SW480 (cell line): ENCODE results near the gene IKZF3.
"Not testable (repeated sequence)": the region's sequence is repeated elsewhere in the genome, so short reads cannot be mapped to it uniquely, and the experiment has no call there.

ENCODE experiments used
- DNase-seq: peaks from one replicate; pipeline ENCODE4 v3.0.0-alpha.2; 2016; ENCODE audit warnings: low spot score

IKZF3 gene

DNA sequence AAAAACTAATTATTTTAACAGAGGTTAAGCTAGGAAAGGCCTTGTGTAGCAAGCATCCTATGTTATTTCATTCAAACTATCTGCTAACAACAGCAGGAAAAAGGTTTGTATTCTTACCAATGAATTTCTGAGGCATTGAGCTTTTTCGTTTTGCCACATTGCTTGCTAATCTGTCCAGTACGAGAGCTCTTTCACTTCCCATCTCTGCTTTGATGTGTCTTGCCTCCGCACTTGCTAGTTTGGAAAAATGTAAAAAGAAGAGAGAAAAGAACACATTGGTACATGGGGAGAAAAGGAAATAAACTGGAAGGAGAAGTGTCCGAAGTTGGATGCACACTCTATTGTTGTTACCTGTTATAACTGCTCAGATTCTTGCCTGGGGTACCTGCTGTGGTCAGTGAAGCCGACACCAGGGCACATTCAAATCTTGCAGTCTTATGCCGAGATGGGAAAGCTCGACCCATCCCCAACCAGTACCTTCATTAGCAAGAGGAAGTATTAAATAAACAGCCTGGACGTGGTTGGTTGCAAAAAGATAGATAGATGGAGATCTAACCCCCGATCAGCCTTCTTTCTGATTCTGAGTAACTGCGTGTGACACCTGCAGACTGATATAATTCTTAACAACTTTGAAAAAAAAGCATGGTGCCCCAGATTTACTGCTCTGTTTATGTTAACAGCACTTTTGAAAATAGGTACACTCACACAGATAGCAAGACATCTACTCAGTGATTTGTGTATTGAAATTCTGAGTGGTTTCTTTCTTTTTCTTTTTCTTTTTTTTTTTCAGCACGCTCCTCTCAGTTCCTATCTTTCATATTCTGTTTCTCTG, 86.4 kb downstream of the IKZF3 start:
- DNase-seq: no peak

DNA sequence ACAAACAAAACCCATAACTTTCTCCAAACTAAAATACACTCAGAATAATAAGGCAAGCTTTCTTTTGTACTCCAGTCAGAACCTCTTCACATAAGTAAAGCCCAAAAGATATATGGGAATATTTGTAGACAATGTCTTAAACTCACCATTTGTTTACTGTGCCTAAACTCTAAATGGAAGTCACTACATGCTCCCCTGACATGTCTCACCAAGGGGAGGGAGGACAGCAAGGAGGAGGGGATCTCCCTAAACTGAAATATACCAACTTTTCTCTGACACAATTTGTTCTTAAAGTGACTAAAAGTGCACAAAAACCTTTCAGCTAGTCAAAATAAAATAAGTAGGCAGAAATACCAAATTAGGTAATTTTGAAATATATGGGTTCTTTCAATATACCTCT, 87.9 kb downstream of the IKZF3 start:
- DNase-seq: no peak

DNA sequence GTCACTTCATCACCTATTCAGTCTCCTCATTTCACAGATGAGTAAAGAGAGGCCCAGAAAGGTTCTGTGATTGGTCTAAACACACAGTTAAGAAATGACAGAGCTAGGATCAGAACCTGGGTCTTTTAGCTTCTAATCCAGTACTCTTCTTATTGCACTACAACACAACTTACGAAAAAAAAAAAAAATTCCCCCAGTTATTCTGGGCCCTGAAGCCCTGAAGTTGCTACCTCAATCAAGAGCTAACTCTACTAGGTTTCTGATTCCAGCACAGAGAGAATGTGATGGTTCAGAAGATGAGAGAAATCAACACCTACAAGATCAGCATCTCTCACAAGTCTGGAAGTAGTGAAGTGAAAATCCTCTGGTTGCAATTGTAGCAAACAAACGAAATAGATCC, 89.1 kb downstream of the IKZF3 start:
- no peak for DNase-seq

DNA sequence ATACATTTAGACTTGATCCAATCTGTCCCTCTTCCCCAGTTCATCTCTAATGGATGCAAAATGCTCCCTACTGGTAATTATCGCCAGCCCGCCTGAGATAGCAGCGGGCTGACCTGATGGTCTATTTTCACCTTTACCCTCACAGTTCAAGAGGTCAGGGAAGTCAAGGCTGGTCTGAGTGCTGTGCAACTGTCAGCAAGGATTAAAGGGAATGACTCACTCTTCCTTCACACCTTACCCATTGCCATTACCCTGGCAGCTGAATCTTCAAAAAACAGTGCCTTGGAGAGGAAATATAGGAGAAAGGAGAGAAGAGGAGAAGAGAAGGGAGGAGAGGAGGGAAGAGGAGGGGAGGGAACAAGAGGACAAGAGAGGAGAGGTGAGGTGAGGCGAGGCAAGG, 90.1 kb downstream of the IKZF3 start:
- DNase-seq: no peak

DNA sequence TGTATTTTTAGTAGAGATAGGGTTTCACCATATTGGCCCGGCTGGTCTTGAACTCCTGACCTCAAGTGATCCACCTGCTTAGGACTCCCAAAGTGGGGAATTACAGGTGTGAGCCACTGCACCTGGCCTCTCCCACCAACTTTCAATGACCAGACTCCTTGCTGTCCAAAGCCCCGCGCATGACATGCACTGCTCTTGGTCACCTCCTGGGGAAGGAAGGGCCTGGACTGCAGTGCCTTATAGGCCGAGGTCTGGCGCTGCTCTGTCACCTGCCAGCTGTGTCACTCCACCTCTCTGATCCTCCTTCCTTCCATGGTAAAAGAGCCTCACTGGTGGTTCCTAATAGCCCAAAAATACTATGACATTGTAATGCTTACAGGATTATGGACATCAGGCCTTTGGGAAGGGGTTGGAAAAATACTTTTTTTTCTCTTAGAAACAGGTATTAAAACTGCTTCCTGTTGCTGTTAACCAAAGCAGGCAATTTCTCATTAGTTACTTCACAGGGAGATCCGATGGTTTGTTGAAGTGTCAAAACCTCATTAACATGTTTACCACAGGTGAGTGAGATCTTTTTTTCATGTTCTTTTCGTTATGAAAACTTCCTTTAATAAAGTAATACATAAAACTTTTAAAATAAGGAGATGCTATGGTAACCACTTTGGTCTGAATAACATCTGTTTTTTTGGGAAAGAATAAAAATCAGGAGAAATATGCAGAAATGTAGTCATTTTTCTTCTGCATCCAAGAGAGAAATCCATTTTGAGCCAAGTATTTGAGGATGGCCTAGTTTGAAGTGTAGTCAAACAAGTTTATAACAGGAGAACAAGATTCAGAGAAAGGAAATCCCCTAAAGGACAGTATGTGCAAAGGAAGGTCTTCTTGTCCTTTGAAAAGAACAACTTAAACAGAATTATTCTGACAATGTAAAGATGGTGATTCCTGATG, 90.9 kb downstream of the IKZF3 start:
- no peak for DNase-seq

DNA sequence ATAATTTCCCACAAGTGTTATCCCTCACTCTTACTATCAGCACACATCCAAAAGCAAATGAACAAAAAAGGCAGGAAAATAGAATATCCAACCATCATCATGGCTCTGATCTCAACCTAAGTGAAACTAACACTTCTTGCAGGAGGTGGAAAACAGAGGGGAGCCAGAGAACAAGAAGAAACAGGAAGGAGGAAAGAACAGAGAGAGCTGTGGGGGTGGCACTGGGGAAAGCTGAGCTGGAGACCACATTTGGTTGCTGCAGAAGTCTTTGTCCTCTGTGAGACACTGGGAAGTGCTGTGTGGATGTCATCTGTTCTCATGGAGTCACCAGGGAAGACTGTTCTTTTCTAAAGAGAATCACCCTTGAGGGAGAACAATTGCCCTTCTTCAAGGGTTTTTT, 91.7 kb downstream of the IKZF3 start:
- no peak for DNase-seq

DNA sequence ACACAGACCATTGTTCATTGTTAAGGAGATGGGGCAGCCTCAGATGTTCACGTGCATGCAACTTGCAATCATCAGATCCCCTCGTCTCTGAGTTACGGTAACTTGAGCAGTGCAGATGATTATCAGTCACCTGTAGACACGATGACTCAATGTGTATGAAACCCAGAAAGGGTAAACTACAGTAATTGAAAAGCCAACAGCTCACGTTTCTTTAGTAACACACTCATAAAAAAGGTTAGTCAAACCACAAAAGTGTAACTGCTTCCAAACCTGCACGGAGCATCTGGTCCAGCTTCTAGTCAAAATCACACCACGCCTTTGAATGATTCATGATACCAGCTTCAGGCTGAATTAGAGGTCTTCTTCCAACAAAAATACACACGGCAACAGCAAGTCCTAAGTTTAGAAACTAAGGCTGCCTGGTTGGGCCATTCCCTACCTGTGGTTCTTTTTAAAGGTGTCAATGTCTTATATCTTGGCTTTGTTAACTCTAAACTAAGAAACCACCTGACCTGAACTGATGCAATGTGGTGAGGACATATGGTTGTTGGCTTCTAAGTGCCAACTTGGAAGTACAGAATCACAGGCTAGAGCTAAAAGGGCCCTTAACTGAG, 94.0 kb downstream of the IKZF3 start:
- peak; percentile 96 for DNase-seq

DNA sequence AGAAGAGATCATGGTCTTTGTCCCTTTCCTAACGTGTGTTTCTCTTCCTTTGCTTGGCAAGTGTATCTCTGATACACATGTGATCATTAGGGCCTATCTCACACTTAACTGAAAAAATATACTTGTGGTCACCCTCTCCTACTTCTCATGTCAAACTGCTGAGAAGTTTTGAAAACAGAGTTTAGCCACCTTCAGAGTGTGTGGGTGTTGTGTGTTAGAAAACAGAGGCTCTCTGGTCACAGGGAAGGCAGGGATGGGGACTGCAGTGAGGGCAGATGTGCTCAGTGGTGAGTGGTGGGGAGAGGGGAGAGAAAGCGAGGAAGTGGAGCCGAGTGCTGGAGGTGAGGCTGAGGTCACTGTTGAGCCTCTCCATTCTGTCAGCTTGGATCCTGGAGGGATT, 97.0 kb downstream of the IKZF3 start:
- DNase-seq: no peak

DNA sequence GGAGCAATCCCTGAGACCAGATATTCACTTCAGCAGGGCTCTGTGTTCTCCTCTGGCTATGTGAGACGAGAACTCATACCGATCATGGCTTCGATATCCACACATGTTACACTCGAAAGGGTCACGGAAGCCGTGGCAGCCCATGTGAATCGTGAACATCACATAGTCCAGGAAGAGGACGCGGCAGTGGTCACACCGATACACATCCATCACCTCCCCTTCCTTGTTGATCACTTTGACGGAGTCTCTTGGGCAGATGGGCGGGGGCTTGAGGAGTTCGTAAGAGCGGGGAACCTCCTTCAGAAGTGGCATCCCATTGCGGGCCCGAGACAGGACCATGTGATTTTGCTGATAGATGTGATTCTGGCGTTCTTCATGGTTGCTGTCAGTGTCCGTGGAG, 98.3 kb downstream of the IKZF3 start:
- DNase-seq: no peak

DNA sequence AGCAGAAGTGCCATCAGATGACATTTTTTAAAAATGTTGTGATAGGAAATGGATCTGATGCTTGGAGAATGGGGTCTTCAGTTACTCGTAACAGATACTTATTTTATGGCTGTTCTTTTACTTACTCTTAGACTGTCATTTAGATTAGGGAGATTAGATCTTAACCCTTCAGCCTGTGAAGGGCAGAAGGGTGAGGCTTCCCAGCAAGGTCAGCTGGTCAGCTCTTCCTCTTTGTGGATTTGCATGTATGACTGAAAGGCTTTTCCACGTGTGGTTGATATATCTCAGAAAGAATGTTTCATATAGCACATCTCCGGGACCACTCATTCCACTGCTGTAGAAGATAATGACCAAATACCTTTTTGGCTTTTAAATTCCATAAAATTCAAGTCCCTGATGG, 98.9 kb downstream of the IKZF3 start:
- DNase-seq: no peak

DNA sequence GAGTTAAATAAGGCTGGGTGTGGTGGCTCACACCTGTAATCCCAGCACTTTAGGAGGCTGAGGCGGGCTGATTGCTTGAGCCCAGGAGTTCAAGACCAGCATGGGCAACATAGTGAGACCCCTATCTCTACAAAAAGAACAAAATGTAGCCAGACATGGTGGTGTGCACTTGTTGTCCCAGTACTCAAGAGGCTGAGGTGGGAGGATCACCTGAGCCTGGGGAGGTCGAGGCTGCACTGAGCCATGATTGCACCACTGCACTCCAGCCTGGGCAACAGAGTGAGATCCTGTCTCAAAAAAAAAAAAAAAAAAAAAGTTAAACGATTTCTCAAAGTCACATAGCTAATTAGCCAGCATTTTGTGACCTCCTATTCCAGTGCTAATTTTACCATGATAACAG, 99.9 kb downstream of the IKZF3 start:
- DNase-seq: not testable (repeated sequence)

DNA sequence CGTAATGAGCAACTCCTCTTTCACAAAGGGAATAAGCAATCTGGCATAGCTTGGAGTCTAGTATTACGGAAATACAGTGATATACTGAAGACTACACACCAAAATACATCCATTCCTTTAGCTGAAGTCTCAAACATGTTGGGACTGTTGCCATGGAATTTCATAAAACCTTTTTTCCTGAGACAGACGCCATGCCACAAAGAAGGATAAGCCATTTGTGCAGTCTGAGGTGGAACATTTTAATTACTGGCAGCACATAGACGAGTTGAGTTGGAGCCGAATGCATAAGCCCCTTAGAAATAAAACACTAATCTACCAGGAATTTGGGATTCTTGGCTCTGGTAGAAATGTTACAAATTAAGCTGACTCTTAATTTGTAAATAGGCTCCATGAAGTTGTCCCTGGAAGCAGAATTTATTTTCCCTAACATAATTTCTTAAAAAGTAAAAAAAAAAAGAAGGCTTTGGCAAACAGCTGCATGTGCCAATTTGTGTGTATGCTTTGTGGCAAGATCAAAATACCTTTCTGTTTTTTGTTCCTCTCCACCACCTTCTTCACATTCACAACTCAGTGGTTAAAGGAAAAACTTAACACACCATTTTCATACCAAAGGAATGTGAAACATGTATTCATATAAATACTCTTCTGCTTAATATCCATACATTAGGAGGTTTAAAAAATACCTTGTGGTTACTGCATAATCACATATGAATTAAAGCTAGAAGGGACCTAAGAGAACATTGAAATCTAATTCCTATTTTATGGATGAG, 100.9 kb downstream of the IKZF3 start:
- DNase-seq: peak; percentile 6

DNA sequence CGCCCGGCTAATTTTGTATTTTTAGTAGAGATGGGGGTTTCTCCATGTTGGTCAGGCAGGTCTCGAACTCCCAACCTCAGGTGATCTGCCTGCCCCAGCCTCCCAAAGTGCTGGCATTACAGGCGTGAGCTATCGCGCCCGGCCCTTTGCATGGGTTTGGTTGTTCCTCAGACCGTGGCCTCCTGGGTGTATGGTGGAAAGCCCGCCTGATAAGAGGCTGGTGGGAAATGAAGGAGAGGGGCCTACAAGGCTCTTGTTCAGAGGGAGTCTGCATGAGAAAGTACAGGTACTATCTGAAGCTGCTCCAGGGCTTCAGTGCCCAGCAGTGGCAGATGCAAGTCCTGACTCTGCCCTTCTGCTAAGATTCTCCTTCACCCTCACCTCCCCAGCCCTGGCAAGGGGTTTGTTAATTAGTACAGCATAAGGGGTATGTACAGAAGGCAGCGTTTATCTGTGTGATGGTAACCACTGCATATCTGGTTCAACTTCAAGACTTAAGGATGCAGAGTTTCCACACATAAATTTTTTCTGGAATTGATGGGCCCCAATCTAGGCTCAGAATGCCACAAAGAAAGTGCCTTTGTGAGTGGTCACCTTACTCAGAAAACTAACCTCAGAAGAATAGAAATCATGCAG, 102.1 kb downstream of the IKZF3 start:
- DNase-seq: no peak

DNA sequence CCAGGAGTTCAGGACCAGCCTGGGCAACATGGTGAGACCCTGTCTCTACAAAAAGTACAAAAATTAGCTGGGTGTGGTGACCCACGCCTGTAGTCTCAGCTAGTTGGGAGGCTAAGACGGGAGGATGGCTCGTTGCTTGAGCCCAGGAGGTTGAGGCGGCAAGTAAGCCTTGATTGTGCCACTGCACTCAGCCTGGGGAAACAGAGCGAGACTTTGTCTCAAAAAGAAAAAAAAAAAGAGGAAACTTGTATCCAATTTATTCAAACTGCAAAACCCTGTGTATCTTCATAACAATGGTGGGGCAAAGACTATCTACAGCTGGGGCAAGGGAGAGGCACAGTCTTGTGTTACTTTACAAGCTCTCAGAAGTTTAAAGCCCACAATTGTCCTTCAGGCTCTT, 104.9 kb downstream of the IKZF3 start:
- no peak for DNase-seq

DNA sequence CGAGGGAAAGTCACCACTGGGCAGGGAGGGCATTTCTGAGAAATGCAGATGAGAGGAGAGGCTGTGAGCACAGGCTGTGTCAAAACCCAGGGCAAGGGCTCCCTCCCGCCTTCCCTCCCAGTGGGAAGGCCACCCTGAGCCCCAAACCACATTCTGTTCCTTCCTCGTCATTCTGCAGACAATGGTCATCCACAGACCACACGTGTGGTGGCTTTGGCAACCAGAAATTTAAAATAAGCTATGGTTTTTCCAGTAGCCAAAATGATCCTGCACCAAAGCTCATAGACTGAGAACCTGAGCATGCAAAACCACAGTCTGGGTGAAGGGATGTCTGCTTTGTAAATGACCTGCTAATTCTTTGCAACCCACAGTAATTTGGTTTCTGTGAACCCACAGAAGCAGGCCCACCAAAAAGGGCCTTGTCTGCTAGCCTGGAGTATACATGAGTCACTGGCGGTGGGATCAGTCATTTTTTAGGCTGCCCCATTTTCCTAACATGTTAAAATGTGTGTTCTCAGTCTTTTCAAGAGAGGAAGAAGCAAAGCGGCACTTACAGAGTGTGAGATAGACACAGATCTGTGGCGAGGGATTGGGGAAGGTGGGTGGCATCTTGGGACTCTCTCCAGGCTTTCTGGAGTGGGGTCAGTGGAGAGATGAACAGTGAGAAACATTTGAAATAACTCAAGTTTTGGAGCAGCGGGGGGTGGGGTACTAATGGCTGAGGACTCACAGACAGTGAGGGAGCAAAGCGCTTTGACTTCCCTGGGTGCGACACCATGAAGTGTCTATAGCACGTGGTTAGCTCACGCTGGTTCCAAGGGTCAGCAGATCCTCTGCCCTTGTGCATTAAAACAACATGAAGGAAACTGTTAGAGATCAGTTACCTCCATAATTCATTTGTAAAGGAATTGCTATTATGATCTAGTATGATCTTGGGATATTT, 105.9 kb downstream of the IKZF3 start:
- no peak for DNase-seq

DNA sequence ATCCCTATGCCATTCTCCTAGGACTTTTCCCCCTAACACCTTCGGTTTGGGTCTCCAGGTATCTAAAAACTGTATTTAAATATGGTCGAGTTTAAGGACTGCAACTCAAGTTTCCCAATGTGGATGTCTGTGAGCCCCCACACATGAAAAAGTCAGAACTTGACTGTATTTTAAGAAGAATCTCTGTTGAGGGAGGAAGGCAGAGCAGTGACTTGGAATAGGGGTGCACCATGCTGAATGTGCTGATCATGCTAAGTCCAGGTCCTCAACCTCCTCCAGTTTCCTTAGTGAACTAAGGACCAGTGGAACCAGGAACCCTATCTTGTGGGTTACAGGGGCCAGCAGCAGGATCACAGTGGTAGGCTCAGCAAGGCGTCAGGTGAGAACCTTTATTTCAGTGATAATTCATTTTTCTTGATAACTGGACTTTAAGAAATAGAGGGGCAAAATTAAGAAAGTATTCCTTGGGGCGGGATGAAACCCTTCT, 106.9 kb downstream of the IKZF3 start:
- no peak for DNase-seq

DNA sequence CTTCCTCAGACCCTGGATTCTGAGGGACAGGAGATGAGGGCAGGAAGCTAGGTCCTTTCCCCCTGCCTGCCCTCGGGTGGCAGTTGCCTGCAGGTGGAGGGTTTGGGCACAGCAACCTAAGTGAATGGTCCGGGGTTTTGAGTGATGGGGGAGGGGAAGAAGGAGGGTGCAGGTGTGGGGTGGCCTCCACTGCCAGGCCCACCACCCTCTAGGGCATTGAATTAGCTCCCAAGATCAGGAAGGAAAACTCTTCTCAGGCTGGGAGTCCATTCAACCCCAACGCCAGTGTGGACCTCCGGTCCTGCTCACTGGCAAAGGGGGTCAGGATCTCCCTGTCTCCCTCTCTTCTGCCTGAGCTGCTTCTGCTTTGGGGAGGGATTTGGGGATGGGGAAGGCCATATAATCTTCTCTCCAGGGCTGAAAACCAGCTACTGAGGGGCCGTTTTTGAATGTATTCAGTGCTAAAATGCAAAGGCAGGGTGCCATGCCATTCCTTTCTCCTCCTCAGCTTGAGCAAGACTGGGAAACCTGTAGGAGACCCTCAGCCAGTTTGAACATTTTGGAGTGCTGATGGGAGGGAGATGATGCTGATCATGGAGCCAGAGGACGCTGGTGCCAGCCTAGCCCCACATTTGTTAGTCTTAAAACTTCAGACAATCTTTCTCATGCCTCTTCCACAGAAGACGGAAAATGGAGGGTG, 107.6 kb downstream of the IKZF3 start:
- DNase-seq: no peak

DNA sequence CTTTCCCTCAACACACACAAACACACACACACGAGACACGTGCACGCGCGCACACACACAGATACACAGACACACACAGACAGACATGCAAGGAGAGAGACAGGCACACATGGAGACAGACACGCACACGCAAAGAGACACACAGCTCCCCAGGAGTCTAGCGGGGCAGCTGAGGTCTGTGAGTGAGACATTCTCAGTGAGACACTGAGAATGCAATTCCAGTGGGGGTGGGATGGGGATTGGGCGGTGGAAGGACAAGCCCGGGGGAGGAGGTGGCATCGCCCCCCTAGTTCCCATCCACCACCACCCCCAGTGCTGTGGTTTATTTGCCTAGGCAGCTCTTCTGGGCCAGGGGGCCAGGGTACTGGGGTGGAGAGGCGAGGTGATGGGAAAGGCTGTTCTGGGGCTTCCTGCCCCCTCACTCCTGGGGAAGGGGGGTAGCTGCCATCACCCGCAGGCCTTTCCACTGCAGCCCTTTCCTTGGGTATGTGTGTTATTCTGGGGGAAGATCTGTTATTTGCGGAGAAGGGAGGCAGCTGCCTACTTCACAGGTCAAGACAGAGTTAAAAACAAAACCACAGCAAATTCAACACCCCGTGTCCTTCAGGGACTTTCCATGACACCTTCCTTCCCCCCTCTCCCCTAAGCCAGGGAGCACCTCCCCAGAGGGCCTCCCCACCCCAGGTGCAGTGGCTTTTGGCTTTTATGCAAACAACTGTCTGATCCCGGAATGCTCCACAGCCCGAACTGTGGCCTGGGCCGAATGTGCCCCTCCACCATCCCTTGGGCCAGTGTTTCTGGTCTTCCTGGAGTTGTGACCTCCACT, 108.3 kb downstream of the IKZF3 start:
- DNase-seq: no peak
